IPS-11a (cell line): ENCODE results near the gene KRTAP23-1.

Source experiments
- H3K4me3 ChIP-seq: one replicate; pipeline ENCODE4 v1.5.1; 2013; ENCODE audit warnings: low read depth, low read length, control low read depth

KRTAP23-1 gene

DNA sequence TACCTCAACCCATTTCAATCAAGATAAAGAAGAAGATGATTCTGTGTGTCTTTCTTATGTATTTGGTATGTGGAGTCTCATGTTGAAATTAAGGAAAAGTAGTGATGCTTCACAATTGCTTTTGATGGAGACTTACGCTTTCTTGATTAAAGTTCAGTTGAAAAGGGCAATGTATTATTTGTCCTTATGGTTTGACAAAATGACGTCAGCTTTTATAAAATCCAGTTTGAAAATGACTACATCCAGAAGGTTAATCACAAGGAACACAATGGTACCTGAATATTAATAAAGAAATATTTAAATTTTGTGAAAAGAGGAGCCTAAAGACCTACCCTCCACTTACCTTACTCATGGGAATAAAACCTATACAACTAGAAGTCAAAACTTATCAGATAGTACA lies 32.7 kb downstream of the KRTAP23-1 start:
- H3K4me3 ChIP-seq = no peak overlapping the region

DNA sequence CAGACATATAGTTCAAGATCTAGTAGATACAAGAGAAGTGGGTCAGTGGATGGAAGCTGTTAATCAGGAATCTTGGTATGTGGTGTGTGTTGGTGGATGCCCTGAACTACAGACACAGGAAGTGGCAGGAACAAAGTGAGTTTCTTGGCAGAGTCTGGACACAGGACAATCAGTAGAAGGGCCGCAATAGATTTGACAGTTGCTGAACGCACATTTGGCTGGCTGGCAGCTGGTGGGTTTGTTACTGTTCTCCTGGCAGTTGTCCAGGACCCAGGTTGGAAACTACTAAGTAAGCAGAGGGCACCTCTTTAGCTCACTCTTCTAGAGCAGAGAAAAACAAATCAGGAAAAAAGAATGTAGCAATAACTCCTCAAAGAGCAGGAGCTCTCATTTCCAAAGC lies 41.5 kb downstream of the KRTAP23-1 start:
- H3K4me3 ChIP-seq = no peak overlapping the region

DNA sequence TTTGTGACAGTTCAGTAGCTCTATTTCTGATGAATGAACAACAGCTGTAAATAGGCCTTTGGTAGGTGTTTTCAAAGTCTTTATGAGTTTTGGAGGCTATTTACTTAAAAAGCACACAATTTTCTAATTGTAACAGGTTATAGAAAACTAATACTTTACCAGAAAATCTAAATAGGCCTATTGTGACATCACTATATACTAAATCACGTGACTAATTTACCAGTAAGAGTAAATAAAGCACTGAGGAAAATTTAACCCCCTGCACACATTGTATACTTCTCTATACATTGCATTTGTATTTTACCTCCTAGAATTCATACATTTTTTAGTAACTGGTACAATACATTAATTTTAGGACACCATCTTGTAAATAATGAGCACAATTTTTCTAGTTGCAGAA lies 43.3 kb downstream of the KRTAP23-1 start:
- no peak overlapping the region for H3K4me3 ChIP-seq
